Measurements from ENCODE around the gene MCM9. TPM values are rescaled to one million over a fixed set of nuclear protein-coding genes. Genes with fewer than 3 reads are reported as not detected.

The MCM9 gene
- total RNA-seq, 1 donor from 2014 or later, result 20.4 TPM

- Mint-ChIP-seq H3K4me3 (no peak overlapping the region), H3K36me3 (ENCODE audit: low read depth) (peaks cover 16% of the 10 kb centered on the region), H3K27ac (ENCODE audit: unreplicated experiment) (no peak overlapping the region), H3K27me3 (ENCODE audit: low read depth) (no peaks in the 10 kb centered on the region), H3K4me1 (no peaks in the 10 kb centered on the region), H3K9me3 (no peaks in the 10 kb centered on the region)
- DNase-seq (ENCODE audit: low read depth, low spot score), result no peak
- no peak for TF ChIP-seq CTCF (conservative IDR thresholded peaks at IDR 0.05)
Observed at GRCh38 chr6:118917546-118918328, 17.2 kb downstream of the MCM9 start.

- Mint-ChIP-seq H3K4me3 (no peak overlapping the region), H3K4me1 (no peaks in the 10 kb centered on the region), H3K27me3 (ENCODE audit: low read depth) (no peaks in the 10 kb centered on the region), H3K36me3 (ENCODE audit: low read depth) (peaks cover 18% of the 10 kb centered on the region), H3K9me3 (no peaks in the 10 kb centered on the region), H3K27ac (ENCODE audit: unreplicated experiment) (no peak overlapping the region)
- TF ChIP-seq CTCF (conservative IDR thresholded peaks at IDR 0.05), result no peak
- DNase-seq (ENCODE audit: low read depth, low spot score), result no peak
Observed at GRCh38 chr6:118914598-118914997, 20.4 kb downstream of the MCM9 start.

GRCh38 chr6:118913161-118913560, 21.8 kb downstream of the MCM9 start:
- no peak for TF ChIP-seq CTCF (conservative IDR thresholded peaks at IDR 0.05)
- no peaks in the 10 kb centered on the region for H3K27me3 Mint-ChIP-seq (ENCODE audit: low read depth)
- no peak for DNase-seq (ENCODE audit: low read depth, low spot score)
- peaks cover 21% of the 10 kb centered on the region for H3K36me3 Mint-ChIP-seq (ENCODE audit: low read depth)
- H3K4me1 Mint-ChIP-seq, result no peaks in the 10 kb centered on the region
- H3K9me3 Mint-ChIP-seq, result no peaks in the 10 kb centered on the region
- no peak overlapping the region for H3K4me3 Mint-ChIP-seq
- H3K27ac Mint-ChIP-seq (ENCODE audit: unreplicated experiment), result no peak overlapping the region

- H3K4me3 Mint-ChIP-seq, result no peak overlapping the region
- H3K36me3 Mint-ChIP-seq (ENCODE audit: low read depth), result peaks cover 25% of the 10 kb centered on the region
- DNase-seq (ENCODE audit: low read depth, low spot score), result no peak
- no peak overlapping the region for H3K27ac Mint-ChIP-seq (ENCODE audit: unreplicated experiment)
- H3K9me3 Mint-ChIP-seq, result no peaks in the 10 kb centered on the region
- no peak for TF ChIP-seq CTCF (conservative IDR thresholded peaks at IDR 0.05)
- no peaks in the 10 kb centered on the region for H3K27me3 Mint-ChIP-seq (ENCODE audit: low read depth)
- no peaks in the 10 kb centered on the region for H3K4me1 Mint-ChIP-seq
Observed at GRCh38 chr6:118912646-118913045, 22.3 kb downstream of the MCM9 start.

- Mint-ChIP-seq H3K27me3 (ENCODE audit: low read depth) (no peaks in the 10 kb centered on the region), H3K36me3 (ENCODE audit: low read depth) (peaks cover 21% of the 10 kb centered on the region), H3K4me1 (no peaks in the 10 kb centered on the region), H3K9me3 (no peaks in the 10 kb centered on the region), H3K4me3 (no peak overlapping the region), H3K27ac (ENCODE audit: unreplicated experiment) (no peak overlapping the region)
- no peak for DNase-seq (ENCODE audit: low read depth, low spot score)
- no peak for TF ChIP-seq CTCF (conservative IDR thresholded peaks at IDR 0.05)
Observed at GRCh38 chr6:118908441-118908840, 26.5 kb downstream of the MCM9 start.
